Measurements from ENCODE around the gene SRC. TPM values are rescaled to one million over a fixed set of nuclear protein-coding genes. Genes with fewer than 3 reads are reported as not detected.

The SRC gene
- total RNA-seq, 2 donors from 2014 or later, result 102 to 123 TPM

- DNase-seq, result no peak
- Histone ChIP-seq H3K4me1 (no peaks in the 10 kb centered on the region), H3K36me3 (no peaks in the 10 kb centered on the region), H3K27ac (no peak overlapping the region), H3K9ac (ENCODE audit: low read depth in 2 of 2, low read length in 2 of 2) (no peak overlapping the region), H3K4me3 (no peak overlapping the region), H3K27me3 (no peaks in the 10 kb centered on the region), H3K9me3 (no peaks in the 10 kb centered on the region)
- intact Hi-C loops (cut with DNase I), result no loop called here
- no peak for TF ChIP-seq CTCF (IDR thresholded peaks at IDR 0.05)
These were observed 68.5 kb downstream of the SRC start for GRCh38 chr20:37414224-37415035.

GRCh38 chr20:37415118-37416085 lies 69.5 kb downstream of the SRC start:
- Histone ChIP-seq H3K27me3 (no peaks in the 10 kb centered on the region), H3K9me3 (no peaks in the 10 kb centered on the region), H3K27ac (no peak overlapping the region), H3K4me3 (no peak overlapping the region), H3K4me1 (no peaks in the 10 kb centered on the region), H3K9ac (ENCODE audit: low read depth in 2 of 2, low read length in 2 of 2) (no peak overlapping the region), H3K36me3 (no peaks in the 10 kb centered on the region)
- no peak for TF ChIP-seq CTCF (IDR thresholded peaks at IDR 0.05)
- intact Hi-C loops (cut with DNase I), result no loop called here
- no peak for DNase-seq

- H3K4me1 ChIP-seq, result no peaks in the 10 kb centered on the region
- no peaks in the 10 kb centered on the region for H3K36me3 ChIP-seq
- no peak overlapping the region for H3K27ac ChIP-seq
- TF ChIP-seq CTCF (IDR thresholded peaks at IDR 0.05), result no peak
- H3K9me3 ChIP-seq, result no peaks in the 10 kb centered on the region
- no peaks in the 10 kb centered on the region for H3K27me3 ChIP-seq
- intact Hi-C loops (cut with DNase I), result no loop called here
- no peak overlapping the region for H3K4me3 ChIP-seq
- DNase-seq, result no peak
- H3K9ac ChIP-seq (ENCODE audit: low read depth in 2 of 2, low read length in 2 of 2), result no peak overlapping the region
These were observed 70.3 kb downstream of the SRC start for GRCh38 chr20:37416100-37416847.

- Histone ChIP-seq H3K27me3 (no peaks in the 10 kb centered on the region), H3K9ac (ENCODE audit: low read depth in 2 of 2, low read length in 2 of 2) (no peak overlapping the region), H3K4me1 (no peaks in the 10 kb centered on the region), H3K27ac (no peak overlapping the region), H3K36me3 (no peaks in the 10 kb centered on the region), H3K9me3 (no peaks in the 10 kb centered on the region), H3K4me3 (no peak overlapping the region)
- intact Hi-C loops (cut with DNase I), result no loop called here
- no peak for DNase-seq
- no peak for TF ChIP-seq CTCF (IDR thresholded peaks at IDR 0.05)
These were observed 71.1 kb downstream of the SRC start for GRCh38 chr20:37416848-37417616.

Measured in colonic mucosa (tissue), 4 donors.